ENCODE measurements around the gene EFEMP2. TPM values are rescaled to one million over a fixed set of nuclear protein-coding genes. Genes with fewer than 3 reads are reported as not detected.

The EFEMP2 gene
- total RNA-seq, 1 experiment from 2014 or later = 1.4 TPM

- BruUV-seq (replicated peaks) = no TSS peak
- H3K27me3 Mint-ChIP-seq (ENCODE audit: insufficient read depth, unreplicated experiment) = no peaks in the 10 kb centered on the region
Measured at GRCh38 chr11:65882120-65883057, 9.8 kb upstream of the EFEMP2 start.

DNA sequence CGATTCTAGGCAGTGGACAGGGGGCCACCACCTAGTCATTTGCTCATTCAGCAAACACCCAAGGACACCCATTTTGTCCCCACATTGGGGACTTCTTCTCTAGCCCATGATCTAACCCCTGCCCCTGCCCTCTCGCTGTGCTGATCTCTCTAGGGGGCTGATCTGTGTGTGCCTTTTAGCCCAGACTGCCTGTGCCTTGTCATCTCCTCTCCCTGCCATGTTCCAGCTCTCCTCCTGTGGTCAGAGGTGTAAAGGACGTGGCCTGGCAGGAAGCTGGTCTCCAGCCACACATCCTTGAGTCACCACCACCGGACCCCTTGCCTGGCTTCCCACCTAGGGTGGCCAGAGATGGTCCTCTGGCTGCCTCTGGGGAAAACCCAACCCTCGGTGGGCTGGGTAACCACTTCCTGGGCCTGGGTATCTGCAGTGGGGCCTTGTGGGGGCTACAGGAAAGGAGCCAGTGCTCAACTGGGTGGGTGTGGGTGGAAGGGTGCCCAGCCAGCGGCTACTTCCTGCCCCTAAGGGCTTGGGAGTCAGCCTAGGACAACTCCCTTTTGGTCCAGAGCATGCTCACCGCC lies 8.3 kb upstream of the EFEMP2 start:
- Mint-ChIP-seq H3K4me1 (ENCODE audit: low read depth, unreplicated experiment) (peaks cover 6% of the 10 kb centered on the region), H3K4me3 (ENCODE audit: unreplicated experiment) (no peak overlapping the region), H3K27ac (ENCODE audit: unreplicated experiment) (no peak overlapping the region), H3K9me3 (ENCODE audit: unreplicated experiment) (no peaks in the 10 kb centered on the region), H3K36me3 (ENCODE audit: insufficient read depth, unreplicated experiment) (peaks cover 44% of the 10 kb centered on the region), H3K27me3 (ENCODE audit: insufficient read depth, unreplicated experiment) (no peaks in the 10 kb centered on the region)
- no TSS peak for BruUV-seq (replicated peaks)
- no peaks in the 10 kb centered on the region for H3K9me3 ChIP-seq
- H3K27me3 ChIP-seq (replicated peaks; ENCODE audit: control insufficient read depth, insufficient read depth, low read length) = no peaks in the 10 kb centered on the region
- peaks cover 2% of the 10 kb centered on the region for H3K36me3 ChIP-seq (ENCODE audit: control insufficient read depth, insufficient read depth, low read length)
- intact Hi-C loops (cut with micrococcal nuclease; ENCODE audit: unreplicated experiment) = no loop called here
- POLR2A ChIA-PET = no interaction called here
- no peak for DNase-seq
- H3K4me3 ChIP-seq (ENCODE audit: low read depth, low read length) = no peak overlapping the region
- CTCF ChIA-PET = interaction anchor here (1.3 kb wide), 1 partner anchor 21 kb away, joined by 5 read pairs; the partner anchor contains the start of gene MUS81
- no peak for TF ChIP-seq CTCF (IDR thresholded peaks at IDR 0.05; ENCODE audit: insufficient read depth in 1 of 2, low read depth in 1 of 2, low read length in 1 of 2, severe bottlenecking in 1 of 2, unreplicated experiment in 1 of 2)
- peaks cover 4% of the 10 kb centered on the region; the same call in 1 of the 2 replicates for H3K4me1 ChIP-seq

More at GRCh38 chr11:65882120-65883057, 9.8 kb upstream of the EFEMP2 start:
- POLR2A ChIA-PET = no interaction called here
- Histone ChIP-seq H3K4me3 (ENCODE audit: low read depth, low read length) (no peak overlapping the region), H3K36me3 (ENCODE audit: control insufficient read depth, insufficient read depth, low read length) (peaks cover 4% of the 10 kb centered on the region), H3K27me3 (replicated peaks; ENCODE audit: control insufficient read depth, insufficient read depth, low read length) (no peaks in the 10 kb centered on the region), H3K9me3 (no peaks in the 10 kb centered on the region), H3K4me1 (peaks cover 11% of the 10 kb centered on the region)
- no peak overlapping the region for H3K27ac Mint-ChIP-seq (ENCODE audit: unreplicated experiment)
- no peaks in the 10 kb centered on the region for H3K9me3 Mint-ChIP-seq (ENCODE audit: unreplicated experiment)
- DNase-seq = no peak
- H3K36me3 Mint-ChIP-seq (ENCODE audit: insufficient read depth, unreplicated experiment) = peaks cover 47% of the 10 kb centered on the region
- H3K4me1 Mint-ChIP-seq (ENCODE audit: low read depth, unreplicated experiment) = peaks cover 12% of the 10 kb centered on the region
- CTCF ChIA-PET = no interaction called here
- TF ChIP-seq CTCF (IDR thresholded peaks at IDR 0.05; ENCODE audit: insufficient read depth in 1 of 2, low read depth in 1 of 2, low read length in 1 of 2, severe bottlenecking in 1 of 2, unreplicated experiment in 1 of 2) = no peak
- no peak overlapping the region for H3K4me3 Mint-ChIP-seq (ENCODE audit: unreplicated experiment)
- intact Hi-C loops (cut with micrococcal nuclease; ENCODE audit: unreplicated experiment) = no loop called here

- ChIA-PET POLR2A (interaction anchor here (0.6 kb wide), 1 partner anchor 21 kb away, joined by 3 read pairs; no protein-coding TSS in a partner anchor), CTCF (interaction anchor here (1.3 to 1.9 kb wide), 2 partner anchors 8 to 20 kb away, joined by 5 to 7 read pairs; partner anchors contain the start of genes FIBP and MUS81)
- Histone ChIP-seq H3K27me3 (replicated peaks; ENCODE audit: control insufficient read depth, insufficient read depth, low read length) (no peaks in the 10 kb centered on the region), H3K4me3 (ENCODE audit: low read depth, low read length) (no peak overlapping the region), H3K9me3 (no peaks in the 10 kb centered on the region), H3K36me3 (ENCODE audit: control insufficient read depth, insufficient read depth, low read length) (peaks cover 2% of the 10 kb centered on the region), H3K4me1 (peaks cover 3% of the 10 kb centered on the region; the same call in 1 of the 2 replicates)
- H3K27ac Mint-ChIP-seq (ENCODE audit: unreplicated experiment) = no peak overlapping the region
- H3K4me3 Mint-ChIP-seq (ENCODE audit: unreplicated experiment) = no peak overlapping the region
- TF ChIP-seq CTCF (IDR thresholded peaks at IDR 0.05; ENCODE audit: insufficient read depth in 1 of 2, low read depth in 1 of 2, low read length in 1 of 2, severe bottlenecking in 1 of 2, unreplicated experiment in 1 of 2) = no peak
- no peaks in the 10 kb centered on the region for H3K27me3 Mint-ChIP-seq (ENCODE audit: insufficient read depth, unreplicated experiment)
- H3K4me1 Mint-ChIP-seq (ENCODE audit: low read depth, unreplicated experiment) = peaks cover 6% of the 10 kb centered on the region
- peaks cover 35% of the 10 kb centered on the region for H3K36me3 Mint-ChIP-seq (ENCODE audit: insufficient read depth, unreplicated experiment)
- no peak for DNase-seq
- BruUV-seq (replicated peaks) = no TSS peak
- intact Hi-C loops (cut with micrococcal nuclease; ENCODE audit: unreplicated experiment) = no loop called here
- H3K9me3 Mint-ChIP-seq (ENCODE audit: unreplicated experiment) = no peaks in the 10 kb centered on the region
Measured at GRCh38 chr11:65880027-65880426, 7.4 kb upstream of the EFEMP2 start.
